Measurements from ENCODE around the gene COBL.
A peak's percentile ranks its signal among the peaks of the same experiment; 100 is the strongest.
"Not testable (repeated sequence)": the region's sequence is repeated elsewhere in the genome, so short reads cannot be mapped to it uniquely, and the experiment has no call there.

The COBL gene

DNA sequence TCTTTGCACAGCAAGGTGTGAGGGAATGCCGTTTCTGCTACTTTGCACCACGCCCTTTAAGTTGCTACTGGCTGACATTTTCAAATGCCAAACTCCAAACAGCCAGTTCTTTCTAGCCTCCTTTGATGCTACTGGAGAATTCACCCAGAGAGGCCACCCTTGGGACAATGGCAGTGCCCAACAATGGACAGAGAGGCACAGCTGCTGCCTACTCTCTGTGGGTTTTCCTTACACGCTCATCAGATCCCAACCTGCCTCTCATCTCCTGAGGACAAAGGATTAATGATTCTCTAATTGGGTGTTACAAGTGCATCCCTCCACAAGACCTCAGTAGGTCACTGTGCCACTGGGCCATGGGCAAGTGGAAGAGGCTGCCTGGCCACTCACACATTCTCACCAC lies 105.8 kb downstream of the COBL start:
- no peak for DNase-seq (ENCODE audit: low read depth in 2 of 3, low spot score in 1 of 3)

DNA sequence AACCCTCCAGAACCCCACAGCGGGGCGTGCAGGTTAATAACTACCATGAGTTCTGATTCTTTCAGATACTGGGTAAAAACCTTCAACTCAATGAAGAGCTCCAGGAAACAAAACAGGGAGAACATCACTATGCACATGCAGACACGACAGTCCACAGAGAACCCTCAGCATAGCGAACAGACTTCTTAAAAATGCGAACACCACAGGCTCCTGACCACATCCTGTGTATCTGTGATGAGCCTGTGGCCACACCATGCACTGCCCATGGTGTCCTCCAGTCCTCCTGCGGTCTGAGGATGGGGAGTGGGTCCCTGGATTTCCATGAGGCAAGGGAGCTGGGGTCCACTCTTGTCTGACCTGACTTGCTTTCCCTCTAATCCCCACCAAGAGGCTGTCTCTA lies 107.2 kb downstream of the COBL start:
- DNase-seq (ENCODE audit: low read depth in 2 of 3, low spot score in 1 of 3): no peak

DNA sequence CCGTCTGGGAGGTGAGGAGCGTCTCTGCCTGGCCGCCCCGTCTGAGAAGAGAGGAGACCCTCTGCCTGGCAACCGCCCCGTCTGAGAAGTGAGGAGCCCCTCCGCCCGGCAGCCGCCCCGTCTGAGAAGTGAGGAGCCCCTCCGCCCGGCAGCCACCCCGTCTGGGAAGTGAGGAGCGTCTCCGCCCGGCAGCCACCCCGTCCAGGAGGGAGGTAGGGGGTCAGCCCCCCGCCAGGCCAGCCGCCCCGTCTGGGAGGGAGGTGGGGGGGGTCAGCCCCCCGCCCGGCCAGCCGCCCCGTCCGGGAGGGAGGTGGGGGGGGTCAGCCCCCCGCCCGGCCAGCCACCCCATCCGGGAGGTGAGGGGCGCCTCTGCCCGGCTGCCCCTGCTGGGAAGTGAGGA lies 108.5 kb downstream of the COBL start:
- DNase-seq (ENCODE audit: low read depth in 2 of 3, low spot score in 1 of 3): not testable (repeated sequence)

DNA sequence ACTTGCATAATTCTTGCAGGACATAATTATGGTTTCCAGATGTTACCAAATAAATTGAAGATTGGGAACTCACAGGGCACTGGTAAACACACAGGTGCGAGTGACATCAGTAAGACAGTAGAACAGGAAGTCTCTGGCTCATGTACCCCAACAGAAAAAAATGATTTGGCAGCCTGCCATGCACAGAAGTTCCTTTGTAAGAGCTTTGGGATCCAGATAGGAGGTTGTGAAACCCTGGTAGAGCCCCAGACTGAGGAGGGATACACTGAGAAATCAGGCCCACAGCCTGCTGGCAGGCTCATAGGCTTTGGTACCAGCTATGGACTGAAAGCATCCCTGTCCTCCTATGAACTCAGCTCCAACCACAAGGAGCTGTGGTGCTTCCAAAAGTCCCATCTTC lies 118.0 kb downstream of the COBL start:
- no peak for DNase-seq (ENCODE audit: low read depth in 2 of 3, low spot score in 1 of 3)

DNA sequence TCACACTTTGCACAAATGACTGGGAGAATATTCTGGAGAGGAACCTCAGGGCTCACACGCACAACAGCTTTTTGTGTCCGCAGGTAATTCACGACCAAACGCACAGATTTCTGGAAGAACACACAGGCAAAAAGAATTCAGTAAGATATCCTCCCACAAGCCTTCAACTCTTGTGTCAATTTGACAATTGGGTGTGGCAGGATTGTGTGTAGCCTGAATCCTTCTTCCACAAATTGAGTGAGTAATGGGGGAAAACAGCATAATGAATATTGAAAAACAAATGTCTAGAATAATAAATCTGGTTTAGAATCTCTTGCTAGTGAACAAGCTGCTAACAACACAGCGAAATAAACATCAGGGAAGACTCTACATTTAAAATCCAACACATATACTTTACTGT lies 125.6 kb downstream of the COBL start:
- no peak for DNase-seq (ENCODE audit: low read depth in 2 of 3, low spot score in 1 of 3)

DNA sequence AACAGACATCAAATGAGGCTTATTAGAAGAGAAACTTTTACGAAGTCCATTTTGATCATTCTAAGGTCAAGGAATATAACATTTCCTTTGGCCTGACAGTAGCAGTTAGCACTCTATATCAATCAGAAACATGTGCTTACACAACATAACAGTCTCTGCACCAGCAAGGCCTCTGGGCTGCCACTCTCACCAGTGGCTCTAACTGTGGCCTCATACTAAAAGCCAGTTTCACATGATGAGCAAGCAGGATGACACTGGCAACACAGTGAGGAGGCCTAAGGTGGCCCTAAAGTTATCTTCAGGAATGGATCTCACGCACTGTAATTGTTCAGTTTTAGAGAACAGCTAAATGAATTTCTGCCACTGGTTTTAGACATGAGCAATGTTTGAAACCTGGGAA lies 126.8 kb downstream of the COBL start:
- no peak for DNase-seq (ENCODE audit: low read depth in 2 of 3, low spot score in 1 of 3)

DNA sequence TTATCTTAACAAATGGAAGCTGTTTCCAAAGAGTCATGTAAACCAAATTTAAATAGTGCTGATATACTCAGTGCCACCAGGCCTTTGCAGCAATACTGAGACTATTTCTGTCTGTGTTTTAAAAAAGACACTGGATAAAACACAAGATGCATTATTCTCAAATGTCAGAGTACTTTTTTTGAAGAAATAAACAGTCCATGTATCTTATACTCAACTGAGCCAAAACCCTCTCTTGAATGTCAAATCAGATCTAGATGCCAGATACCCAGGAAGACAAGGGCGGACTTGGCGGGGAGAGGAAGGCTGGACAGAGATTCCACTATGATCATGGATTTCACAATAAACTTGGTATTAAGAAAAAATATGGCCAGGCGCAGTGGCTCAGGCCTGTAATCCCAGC lies 127.6 kb downstream of the COBL start:
- DNase-seq (ENCODE audit: low read depth in 2 of 3, low spot score in 1 of 3): no peak

DNA sequence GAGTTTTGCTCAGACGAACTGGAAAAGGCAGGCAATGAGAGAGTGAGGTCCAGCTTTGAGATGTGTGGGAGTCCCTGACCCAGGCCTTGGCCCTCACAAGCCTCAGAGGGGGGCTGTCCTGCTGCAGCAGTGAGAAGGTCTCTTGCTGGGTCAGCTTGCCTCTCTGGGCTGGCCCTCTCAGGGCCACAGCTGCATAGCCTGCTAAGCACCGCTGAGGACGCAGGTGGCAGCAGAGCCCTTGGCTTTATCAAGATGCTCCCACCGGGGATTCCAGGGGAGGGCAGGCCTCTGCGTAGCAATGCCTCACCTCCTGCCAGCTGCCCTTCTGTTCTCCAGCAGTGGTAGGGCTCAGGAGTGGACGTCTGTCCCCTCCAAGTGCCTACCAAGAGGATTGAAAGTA lies 128.7 kb downstream of the COBL start:
- DNase-seq (ENCODE audit: low read depth in 2 of 3, low spot score in 1 of 3): no peak

DNA sequence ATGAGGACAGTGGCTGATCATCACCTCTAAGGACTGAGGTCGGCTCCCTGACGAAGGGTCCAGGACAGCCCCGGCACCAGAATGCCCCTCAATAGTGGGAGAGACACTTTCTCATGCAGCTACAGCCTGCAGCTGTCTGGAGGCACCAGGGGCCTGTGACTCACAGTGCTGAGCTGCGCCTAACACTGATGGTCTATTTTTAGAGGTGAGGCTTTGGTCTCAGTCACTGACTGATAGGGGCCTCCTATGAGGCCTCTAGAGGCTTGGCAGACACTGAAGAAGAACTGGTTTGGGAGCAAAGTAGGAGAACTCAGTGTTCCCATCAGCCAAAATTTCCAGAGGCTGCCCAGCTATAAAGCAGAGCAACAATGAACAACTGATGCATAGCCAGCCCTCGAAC lies 130.1 kb downstream of the COBL start:
- no peak for DNase-seq (ENCODE audit: low read depth in 2 of 3, low spot score in 1 of 3)

DNA sequence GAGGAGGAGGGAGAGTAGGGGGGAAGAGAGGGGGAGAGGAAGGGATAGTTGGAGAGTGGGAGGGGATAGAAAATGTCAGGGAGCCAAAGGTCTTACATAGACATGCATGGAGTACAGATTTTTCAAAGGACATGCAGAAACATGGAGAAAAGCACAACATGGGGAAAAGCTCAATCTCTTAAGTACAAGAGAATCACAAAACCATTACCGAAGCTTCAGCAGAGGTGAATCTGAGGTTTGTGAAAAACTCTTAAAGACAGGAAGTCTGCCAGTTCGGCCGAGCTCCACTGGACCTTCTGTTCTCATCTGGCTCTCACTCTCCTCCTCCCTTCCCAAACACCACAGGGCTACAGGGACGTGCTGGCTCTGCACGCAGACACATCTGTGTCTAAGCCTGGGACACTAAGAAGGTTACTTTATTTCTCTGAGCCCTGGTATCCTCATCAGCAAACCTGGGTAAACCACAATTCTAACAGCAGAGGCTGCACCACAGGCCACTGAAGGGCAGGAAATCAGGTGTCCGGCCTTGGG lies 133.9 kb downstream of the COBL start:
- DNase-seq (ENCODE audit: low read depth in 2 of 3, low spot score in 1 of 3): no peak

DNA sequence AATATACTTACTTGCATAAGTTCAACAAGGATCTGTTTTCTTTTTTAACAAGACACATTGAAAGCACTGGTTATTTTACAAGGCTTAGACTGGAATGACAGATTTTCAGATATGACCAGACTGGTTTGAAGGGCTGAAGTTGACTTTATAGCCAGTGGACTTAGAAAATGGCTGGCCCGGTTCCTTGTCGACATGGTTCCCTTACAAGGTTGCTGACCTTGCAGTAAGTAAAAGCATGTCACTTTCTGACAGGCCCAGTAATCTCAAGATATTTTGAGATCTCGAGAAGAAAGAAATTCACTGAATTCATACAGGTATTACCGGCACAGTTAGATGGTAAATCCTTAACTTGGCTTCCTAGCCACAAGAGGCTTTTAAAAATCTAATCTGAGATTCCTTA lies 136.5 kb downstream of the COBL start:
- DNase-seq (ENCODE audit: low read depth in 2 of 3, low spot score in 1 of 3): no peak

DNA sequence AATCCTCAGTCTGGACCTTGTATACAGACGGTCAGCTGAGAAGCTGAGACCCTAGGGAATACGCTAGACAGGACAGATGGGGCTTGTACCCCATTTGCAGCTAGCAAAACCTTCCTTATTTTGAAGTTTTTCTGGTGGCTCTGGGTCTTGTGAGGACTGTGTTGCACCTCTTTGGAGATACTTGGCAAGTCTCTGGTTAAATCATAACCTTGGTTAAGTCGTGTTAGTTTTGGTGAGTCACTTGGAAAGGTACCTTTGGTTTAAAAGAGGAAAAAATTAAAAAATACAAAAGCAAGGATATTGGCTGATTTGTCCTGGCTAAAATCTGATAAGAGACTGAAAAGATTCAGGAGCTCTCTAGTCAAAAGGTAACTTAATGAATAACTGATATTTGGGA lies 140.6 kb downstream of the COBL start:
- DNase-seq (ENCODE audit: low read depth in 2 of 3, low spot score in 1 of 3): no peak

DNA sequence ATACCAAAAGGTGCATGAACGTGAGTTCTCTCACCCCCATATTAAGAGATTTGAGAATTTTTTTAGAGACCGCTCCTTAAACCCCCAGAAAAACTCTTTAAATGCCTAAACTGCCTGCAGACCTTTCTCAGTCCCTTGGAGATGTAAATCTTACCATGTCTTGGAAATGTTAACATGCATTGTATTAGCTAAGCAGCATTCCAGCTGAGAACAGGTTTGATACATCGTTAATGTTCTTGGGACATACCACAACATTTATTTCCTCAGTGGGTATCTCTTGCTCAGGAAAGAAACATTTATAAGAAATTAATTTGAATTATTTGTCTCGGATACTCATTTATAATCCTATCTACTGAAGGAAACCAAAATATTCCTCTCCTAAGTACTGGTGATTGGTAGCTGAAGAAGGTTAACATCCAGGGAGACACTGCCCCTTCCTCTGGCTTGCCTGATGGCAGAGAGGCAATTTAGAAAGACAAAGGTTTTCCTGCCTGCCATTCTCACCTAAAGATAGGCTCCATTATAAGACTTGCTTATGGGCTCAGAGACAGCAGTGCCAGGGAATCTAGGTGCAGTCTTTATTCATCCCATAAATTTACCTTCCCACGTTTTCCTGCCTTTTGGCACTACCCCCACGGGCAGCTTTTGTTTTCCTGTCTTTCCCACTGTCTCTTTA lies 141.2 kb downstream of the COBL start:
- no peak for DNase-seq (ENCODE audit: low read depth in 2 of 3, low spot score in 1 of 3)

DNA sequence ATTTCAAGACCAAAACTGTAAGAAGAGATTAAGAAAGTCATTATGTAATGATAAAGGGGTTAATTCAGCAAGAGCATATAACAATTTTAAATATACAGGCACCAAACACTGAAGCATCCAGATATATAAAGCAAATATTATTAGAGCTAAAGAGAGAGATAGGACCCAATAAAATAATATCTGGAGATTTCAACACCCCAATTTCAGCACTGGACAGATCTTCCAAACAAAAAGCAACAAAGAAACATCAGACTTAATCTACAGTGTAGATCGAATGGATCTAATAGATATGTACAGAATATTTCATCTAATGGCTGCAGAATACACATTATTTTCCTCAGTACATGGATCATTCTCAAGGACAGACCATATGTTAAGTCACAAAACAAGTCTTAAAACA lies 151.3 kb downstream of the COBL start:
- DNase-seq (ENCODE audit: low read depth in 2 of 3, low spot score in 1 of 3): no peak

DNA sequence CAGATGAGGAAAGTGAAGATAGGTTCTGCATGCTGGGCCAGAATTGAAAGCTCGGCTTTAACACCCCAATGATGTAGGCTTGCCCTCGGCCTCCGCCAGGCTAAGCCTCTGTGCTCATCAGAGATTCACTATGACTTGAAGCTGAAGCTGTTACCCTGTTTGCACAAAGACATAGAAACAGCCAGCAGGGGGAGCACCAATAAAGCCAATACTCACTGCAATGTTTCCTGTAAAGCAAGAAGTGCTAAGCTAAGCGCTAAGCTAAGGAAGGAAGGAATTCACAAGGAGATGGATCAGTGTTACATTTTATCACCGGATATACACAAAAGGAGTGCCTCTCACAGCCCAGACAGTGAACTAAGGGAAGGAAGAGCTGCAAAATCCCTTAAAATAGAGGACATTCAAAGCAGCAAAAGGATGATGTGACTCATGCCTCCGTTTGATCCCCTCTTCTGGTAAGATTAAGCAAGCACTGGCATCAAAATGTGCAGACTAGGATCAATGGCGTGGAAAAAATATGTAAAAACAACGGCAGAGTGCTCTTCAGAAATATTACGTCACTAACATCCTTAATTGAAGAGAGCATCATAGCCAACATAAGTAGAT lies 153.8 kb downstream of the COBL start:
- peak; percentile 48 to 86 (median 60) for DNase-seq (ENCODE audit: low read depth in 2 of 3, low spot score in 1 of 3)

DNA sequence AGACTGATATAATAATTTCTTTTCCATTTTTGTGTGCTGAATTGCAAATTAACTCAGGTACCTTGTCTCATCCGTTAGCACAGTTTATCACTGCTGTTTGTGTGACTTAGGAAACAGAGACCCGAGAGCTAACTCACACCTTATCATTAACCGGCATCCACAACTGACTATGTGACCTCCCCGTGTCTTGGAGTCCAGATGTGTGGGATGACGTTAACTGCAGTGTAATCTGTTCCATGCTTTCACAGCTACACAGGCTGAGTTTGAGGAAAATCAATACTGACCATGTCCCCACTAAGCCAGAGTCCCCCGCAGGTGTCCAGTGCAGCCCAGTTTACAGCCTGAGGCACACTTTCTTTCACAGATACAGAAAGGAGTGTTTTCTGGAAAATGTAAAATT lies 154.7 kb downstream of the COBL start:
- no peak for DNase-seq (ENCODE audit: low read depth in 2 of 3, low spot score in 1 of 3)

DNA sequence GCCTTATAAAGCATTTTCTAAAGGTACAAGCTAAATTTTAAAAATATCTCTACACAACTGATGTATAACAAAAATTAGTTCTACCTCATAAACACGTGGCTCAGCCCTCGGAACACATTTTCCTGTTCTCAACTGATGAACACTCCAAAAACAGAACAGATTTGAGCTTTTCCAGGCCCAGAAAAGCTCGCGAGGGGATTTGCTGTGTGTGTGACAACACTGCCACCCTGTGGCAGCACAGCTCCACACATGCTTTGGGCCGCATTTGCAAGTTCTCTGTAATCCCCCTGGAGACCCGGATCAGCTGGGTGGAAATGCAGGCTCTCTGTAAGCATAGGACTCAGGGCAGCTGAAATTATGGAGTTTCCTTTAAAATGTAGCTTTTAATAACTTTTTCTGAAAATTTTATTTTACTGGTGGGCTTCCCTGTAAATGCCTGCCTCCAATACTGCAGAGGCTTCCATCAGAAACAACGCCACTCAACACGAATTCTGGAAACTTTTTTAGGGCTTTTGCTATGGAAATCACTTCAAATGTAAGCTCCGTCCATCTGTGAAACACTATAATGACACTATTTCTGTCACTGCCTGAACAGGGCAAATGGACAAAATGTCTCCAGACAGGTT lies 155.5 kb downstream of the COBL start:
- peak; percentile 30 to 31 (median 30) for DNase-seq (ENCODE audit: low read depth in 2 of 3, low spot score in 1 of 3)

DNA sequence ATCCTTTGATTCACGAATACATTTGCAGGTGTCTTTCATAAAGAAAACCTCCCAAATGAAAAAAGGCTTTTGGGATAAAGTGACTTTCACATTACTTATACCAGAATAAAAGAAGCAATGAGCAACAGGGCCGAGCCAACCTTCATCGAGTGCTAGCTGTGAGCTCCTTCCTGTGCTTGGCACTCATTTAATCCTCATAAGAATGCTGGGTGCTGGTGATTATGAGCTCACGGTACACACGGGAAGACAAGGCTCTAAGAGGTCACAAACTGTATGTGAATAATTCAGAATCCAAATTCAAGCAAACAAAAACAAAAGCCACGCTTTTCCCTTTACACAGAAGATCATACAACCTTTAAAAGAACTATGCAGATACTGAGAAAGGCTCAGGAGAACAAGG lies 156.2 kb downstream of the COBL start:
- DNase-seq (ENCODE audit: low read depth in 2 of 3, low spot score in 1 of 3): no peak

DNA sequence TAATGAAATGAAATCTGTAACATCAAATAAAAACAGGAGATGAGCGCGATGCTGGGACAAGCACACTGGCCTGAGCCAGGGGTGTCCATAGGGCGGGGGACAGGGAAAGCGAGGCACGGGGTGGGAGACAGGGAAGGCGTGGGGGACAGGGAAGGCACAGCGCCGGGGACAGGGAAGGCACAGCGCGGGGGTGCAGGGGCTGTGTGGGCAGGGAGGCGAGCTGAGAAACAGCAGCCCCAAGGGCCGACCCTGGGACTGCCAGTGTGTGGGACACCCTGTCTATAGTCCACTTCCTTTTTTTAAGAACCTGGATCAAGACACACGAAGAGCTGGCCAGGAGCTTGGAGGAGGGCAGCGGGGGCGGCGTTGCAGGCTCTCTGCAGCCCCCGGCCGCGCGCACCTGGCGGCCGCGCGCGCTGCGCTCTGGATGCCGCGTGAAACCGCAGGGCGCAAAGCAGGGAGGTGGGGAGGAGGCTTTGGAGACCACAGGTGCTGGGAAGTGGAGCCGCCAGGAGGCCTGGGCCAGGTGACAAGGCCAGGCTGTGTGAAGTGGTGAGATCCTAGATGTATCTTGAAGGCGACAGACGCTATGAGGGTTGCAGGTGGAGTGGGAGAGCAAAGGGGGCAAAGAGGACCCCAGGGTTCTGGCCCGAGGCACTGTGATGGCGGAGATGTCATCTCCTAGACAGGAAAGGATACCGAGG lies 157.7 kb downstream of the COBL start:
- DNase-seq (ENCODE audit: low read depth in 2 of 3, low spot score in 1 of 3): no peak

DNA sequence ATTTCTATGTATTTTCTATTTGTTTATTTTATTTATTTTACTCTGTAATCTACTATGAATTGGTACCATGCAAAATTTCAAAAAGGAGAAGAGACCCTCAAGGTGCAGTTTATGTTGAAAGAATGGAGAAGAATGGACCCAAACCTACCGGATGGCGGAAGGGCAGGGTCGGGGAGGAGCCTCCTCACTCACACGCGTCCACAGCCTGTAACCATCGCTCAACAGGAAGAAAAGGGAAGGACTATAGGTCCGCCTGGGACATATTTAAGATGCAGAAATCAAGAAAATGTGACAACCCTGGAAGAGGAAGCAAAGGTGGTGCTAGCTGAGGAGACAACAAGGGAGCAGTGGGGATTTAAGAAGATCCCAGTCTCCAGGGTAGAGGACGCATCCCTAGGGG lies 158.4 kb downstream of the COBL start:
- no peak for DNase-seq (ENCODE audit: low read depth in 2 of 3, low spot score in 1 of 3)

DNA sequence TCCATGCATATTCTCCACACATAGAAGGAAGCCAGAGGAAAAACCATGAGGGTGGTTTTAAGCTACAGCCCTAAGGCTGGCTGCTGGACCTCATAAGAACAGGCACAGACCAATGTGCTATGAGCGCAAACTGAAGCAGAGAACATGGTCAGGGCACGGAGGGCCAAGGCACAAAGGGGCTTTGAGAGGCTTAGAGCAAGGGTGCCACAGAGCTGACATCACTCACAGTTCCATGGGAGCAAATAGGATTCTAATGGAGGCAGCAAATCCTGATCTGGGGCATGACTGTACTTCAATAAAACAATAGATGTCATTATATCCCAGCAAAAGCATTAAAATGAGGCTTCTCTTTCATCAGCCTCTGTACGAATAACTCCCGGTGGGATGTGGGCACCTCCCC lies 162.4 kb downstream of the COBL start:
- no peak for DNase-seq (ENCODE audit: low read depth in 2 of 3, low spot score in 1 of 3)

DNA sequence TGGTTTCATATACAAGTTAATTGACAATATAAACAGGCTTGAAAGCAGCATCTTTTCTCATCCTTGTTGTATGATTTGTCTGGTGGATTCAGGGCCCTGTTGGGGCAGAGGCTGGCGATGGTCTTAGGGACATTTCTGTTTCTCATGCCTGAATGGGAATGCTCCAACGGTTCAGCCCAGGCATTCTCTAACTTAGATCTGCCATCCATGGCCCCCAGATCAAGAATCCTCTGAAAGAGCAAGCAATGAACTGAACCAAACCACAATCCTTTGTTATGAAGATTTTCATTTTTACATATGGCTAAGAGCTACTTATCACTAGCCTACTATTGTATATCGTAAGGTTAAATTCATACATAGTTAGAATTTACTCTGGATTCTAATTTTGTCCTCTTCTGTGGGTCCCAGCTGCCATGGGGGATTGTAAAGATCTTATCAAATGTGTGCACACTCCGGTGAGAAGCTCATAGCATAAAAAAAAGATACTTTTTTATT lies 163.9 kb downstream of the COBL start:
- DNase-seq (ENCODE audit: low read depth in 2 of 3, low spot score in 1 of 3): no peak

Data from stimulated activated CD4-positive, alpha-beta T cell treated with anti-CD3 and anti-CD28 coated beads, Interleukin-12 subunit alpha, Interleukin-12 subunit beta, amount 100 ng/mL, for 48 hours (primary cell).